ENCODE data around the gene ALG14.

Gene ALG14

GRCh38 chr1:94986783-94987182 lies 86.0 kb downstream of the ALG14 start:
- ChIA-PET POLR2A (no interaction called here), CTCF (interaction anchor here (1.8 kb wide), 1 partner anchor 16 kb away, joined by 4 read pairs; no protein-coding TSS in a partner anchor)
- TF ChIP-seq L3MBTL2 (conservative IDR thresholded peaks at IDR 0.05) (no peak), ARNT (IDR thresholded peaks at IDR 0.05) (no peak), FOXA1 (IDR thresholded peaks at IDR 0.05) (no peak), SUZ12 (IDR thresholded peaks at IDR 0.05) (no peak), NFRKB (IDR thresholded peaks at IDR 0.05) (no peak), FOXK2 (IDR thresholded peaks at IDR 0.05) (no peak), ELF4 (IDR thresholded peaks at IDR 0.05) (no peak), TARDBP (IDR thresholded peaks at IDR 0.05) (no peak), PKNOX1 (IDR thresholded peaks at IDR 0.05) (no peak), HDGF (IDR thresholded peaks at IDR 0.05; ENCODE audit: borderline replicate concordance) (no peak), ZNF384 (IDR thresholded peaks at IDR 0.05) (no peak), BHLHE40 (IDR thresholded peaks at IDR 0.05; ENCODE audit: borderline replicate concordance) (no peak), CTBP1 (IDR thresholded peaks at IDR 0.05; ENCODE audit: borderline replicate concordance) (no peak)
- DNase-seq (ENCODE audit: extremely low spot score) = no peak

- CTCF ChIA-PET = no interaction called here
- POLR2A ChIA-PET = no interaction called here
- no peak for DNase-seq (ENCODE audit: extremely low spot score)
- TF ChIP-seq FOXM1 (IDR thresholded peaks at IDR 0.05; ENCODE audit: borderline replicate concordance) (no peak), ELF4 (IDR thresholded peaks at IDR 0.05) (no peak), BHLHE40 (IDR thresholded peaks at IDR 0.05; ENCODE audit: borderline replicate concordance) (no peak), L3MBTL2 (conservative IDR thresholded peaks at IDR 0.05) (no peak), NFRKB (IDR thresholded peaks at IDR 0.05) (no peak), ZNF384 (IDR thresholded peaks at IDR 0.05) (no peak), ARNT (IDR thresholded peaks at IDR 0.05) (no peak), SUZ12 (IDR thresholded peaks at IDR 0.05) (no peak), LEF1 (IDR thresholded peaks at IDR 0.05; ENCODE audit: borderline replicate concordance) (no peak), CTBP1 (IDR thresholded peaks at IDR 0.05; ENCODE audit: borderline replicate concordance) (no peak), FOXA1 (IDR thresholded peaks at IDR 0.05) (no peak)
Measured at GRCh38 chr1:94983171-94983739, 89.5 kb downstream of the ALG14 start.

GRCh38 chr1:94982398-94982797 lies 90.4 kb downstream of the ALG14 start:
- POLR2A ChIA-PET = no interaction called here
- no peak for TF ChIP-seq SUZ12 (IDR thresholded peaks at IDR 0.05)
- TF ChIP-seq ELF4 (IDR thresholded peaks at IDR 0.05) = no peak
- no peak for TF ChIP-seq ZNF384 (IDR thresholded peaks at IDR 0.05)
- TF ChIP-seq BHLHE40 (IDR thresholded peaks at IDR 0.05; ENCODE audit: borderline replicate concordance) = no peak
- TF ChIP-seq FOXK2 (IDR thresholded peaks at IDR 0.05) = no peak
- TF ChIP-seq NFRKB (IDR thresholded peaks at IDR 0.05) = no peak
- TF ChIP-seq ARNT (IDR thresholded peaks at IDR 0.05) = no peak
- no peak for TF ChIP-seq LEF1 (IDR thresholded peaks at IDR 0.05; ENCODE audit: borderline replicate concordance)
- no peak for TF ChIP-seq SP1 (IDR thresholded peaks at IDR 0.05)
- CTCF ChIA-PET = no interaction called here
- DNase-seq (ENCODE audit: extremely low spot score) = no peak

GRCh38 chr1:94981575-94981973 lies 91.2 kb downstream of the ALG14 start:
- TF ChIP-seq SP1 (IDR thresholded peaks at IDR 0.05) (no peak), CTBP1 (IDR thresholded peaks at IDR 0.05; ENCODE audit: borderline replicate concordance) (no peak), TARDBP (IDR thresholded peaks at IDR 0.05) (no peak), FOXK2 (IDR thresholded peaks at IDR 0.05) (no peak), ZNF384 (IDR thresholded peaks at IDR 0.05) (no peak), NFRKB (IDR thresholded peaks at IDR 0.05) (no peak), ELF4 (IDR thresholded peaks at IDR 0.05) (no peak), SUZ12 (IDR thresholded peaks at IDR 0.05) (no peak), ARNT (IDR thresholded peaks at IDR 0.05) (no peak), FOXM1 (IDR thresholded peaks at IDR 0.05; ENCODE audit: borderline replicate concordance) (no peak)
- DNase-seq (ENCODE audit: extremely low spot score) = no peak
- ChIA-PET POLR2A (no interaction called here), CTCF (no interaction called here)

- no peak for DNase-seq (ENCODE audit: extremely low spot score)
- ChIA-PET CTCF (no interaction called here), POLR2A (no interaction called here)
- no peak for TF ChIP-seq ARNT (IDR thresholded peaks at IDR 0.05)
- no peak for TF ChIP-seq FOXK2 (IDR thresholded peaks at IDR 0.05)
Measured at GRCh38 chr1:94980582-94981574, 91.9 kb downstream of the ALG14 start.

GRCh38 chr1:94979656-94980581 lies 92.8 kb downstream of the ALG14 start:
- no peak for DNase-seq (ENCODE audit: extremely low spot score)
- CTCF ChIA-PET = no interaction called here
- POLR2A ChIA-PET = no interaction called here
- TF ChIP-seq BHLHE40 (IDR thresholded peaks at IDR 0.05; ENCODE audit: borderline replicate concordance) (no peak), CTBP1 (IDR thresholded peaks at IDR 0.05; ENCODE audit: borderline replicate concordance) (no peak), L3MBTL2 (conservative IDR thresholded peaks at IDR 0.05) (no peak), SUZ12 (IDR thresholded peaks at IDR 0.05) (no peak), FOXA1 (IDR thresholded peaks at IDR 0.05) (no peak), FOXK2 (IDR thresholded peaks at IDR 0.05) (no peak), ELF4 (IDR thresholded peaks at IDR 0.05) (no peak), SP1 (IDR thresholded peaks at IDR 0.05) (no peak), TARDBP (IDR thresholded peaks at IDR 0.05) (no peak), LEF1 (IDR thresholded peaks at IDR 0.05; ENCODE audit: borderline replicate concordance) (no peak), PKNOX1 (IDR thresholded peaks at IDR 0.05) (no peak), FOXM1 (IDR thresholded peaks at IDR 0.05; ENCODE audit: borderline replicate concordance) (no peak), NFRKB (IDR thresholded peaks at IDR 0.05) (no peak), ARNT (IDR thresholded peaks at IDR 0.05) (no peak), HDGF (IDR thresholded peaks at IDR 0.05; ENCODE audit: borderline replicate concordance) (no peak), ZNF384 (IDR thresholded peaks at IDR 0.05) (no peak)
